Ectodermal cell (in vitro differentiated cells): ENCODE results near the gene NEU1.
"Not testable (repeated sequence)": the region's sequence is repeated elsewhere in the genome, so short reads cannot be mapped to it uniquely, and the experiment has no call there.

Experiments used
- H3K27ac ChIP-seq: 2 replicates; pipeline ENCODE4 v1.7.0; 2013; ENCODE audit warnings: mild to moderate bottlenecking, low read depth, low read length; ENCODE audit not compliant: insufficient read depth, poor library complexity, severe bottlenecking
- H3K27me3 ChIP-seq: 2 replicates; pipeline ENCODE4 v1.7.0; 2013; ENCODE audit warnings: mild to moderate bottlenecking, low read length; ENCODE audit not compliant: insufficient read depth, control insufficient read depth, poor library complexity, severe bottlenecking
- H3K36me3 ChIP-seq: one replicate; pipeline ENCODE4 v1.7.0; 2013; ENCODE audit warnings: low read length; ENCODE audit not compliant: control insufficient read depth, insufficient read depth
- H3K4me1 ChIP-seq: one replicate; pipeline ENCODE4 v1.7.0; 2013; ENCODE audit warnings: low read length; ENCODE audit not compliant: control insufficient read depth, insufficient read depth
- H3K4me3 ChIP-seq: 2 replicates; pipeline ENCODE4 v1.7.0; 2013; ENCODE audit warnings: low read depth, low read length, control low read depth; ENCODE audit not compliant: insufficient read depth
- H3K9me3 ChIP-seq: 2 replicates; pipeline ENCODE4 v1.7.0; 2013; ENCODE audit warnings: mild to moderate bottlenecking, low read length, moderate library complexity; ENCODE audit not compliant: control insufficient read depth
- WGBS, 2 experiments: methylation state at CpG; one replicate each; pipeline ENCODE4 v1.1.7; 2013; ENCODE audit warnings: missing lambda C conversion rate in 2 of 2; 5-methylcytosine and 5-hydroxymethylcytosine counted together

NEU1 gene

GRCh38 chr6:31817929-31818511 is 44.6 kb downstream of the NEU1 start:
- not testable (repeated sequence) for H3K27ac ChIP-seq

GRCh38 chr6:31817133-31817928 is 45.3 kb downstream of the NEU1 start:
- not testable (repeated sequence) for H3K9me3 ChIP-seq, H3K36me3 ChIP-seq, H3K27ac ChIP-seq, H3K4me1 ChIP-seq, H3K4me3 ChIP-seq, H3K27me3 ChIP-seq
- WGBS, 2 experiments: 91 to 94% methylated on average over 14 to 15 of the region's 37 CpGs

More at GRCh38 chr6:31817929-31818511, 44.6 kb downstream of the NEU1 start:
- 91 to 97% methylated on average over 7 to 8 of the region's 8 CpGs for WGBS, 2 experiments
- H3K4me3 ChIP-seq, H3K4me1 ChIP-seq, H3K36me3 ChIP-seq, H3K9me3 ChIP-seq, H3K27me3 ChIP-seq: not testable (repeated sequence)

- 1 to 3% methylated on average over 54 of the region's 56 CpGs for WGBS, 2 experiments
Observed at GRCh38 chr6:31815025-31815838, 47.4 kb downstream of the NEU1 start, which contains the start of the genes HSPA1A and HSPA1L. Gene HSPA1A, plus strand, starts transcription at chr6:31815543. Its CDS starts 214 bp downstream, at chr6:31815757. Gene HSPA1L, minus strand, starts transcription at chr6:31815283. Its CDS starts 3,311 bp downstream, at chr6:31811972.

GRCh38 chr6:31814677-31815024 is 48.0 kb downstream of the NEU1 start:
- Histone ChIP-seq H3K4me3 (peak overlapping the region; percentile 59), H3K4me1 (peaks cover 4% of the 10 kb centered on the region), H3K9me3 (no peaks in the 10 kb centered on the region), H3K36me3 (no peaks in the 10 kb centered on the region), H3K27ac (peak overlapping the region; percentile 95), H3K27me3 (no peaks in the 10 kb centered on the region)
- WGBS, 2 experiments: 0 to 1% methylated on average over 13 of the region's 13 CpGs

More at GRCh38 chr6:31815025-31815838, 47.4 kb downstream of the NEU1 start, which contains the start of the genes HSPA1A and HSPA1L:
- H3K9me3 ChIP-seq: no peaks in the 10 kb centered on the region
- H3K4me3 ChIP-seq: peak within 1 kb of the TSS; percentile 59
- no peaks in the 10 kb centered on the region for H3K36me3 ChIP-seq
- H3K27me3 ChIP-seq: no peaks in the 10 kb centered on the region
- H3K27ac ChIP-seq: peak within 1 kb of the TSS; percentile 95
- peaks cover 4% of the 10 kb centered on the region for H3K4me1 ChIP-seq

GRCh38 chr6:31813465-31813849 is 49.2 kb downstream of the NEU1 start:
- Histone ChIP-seq H3K4me3 (no peak overlapping the region), H3K9me3 (no peaks in the 10 kb centered on the region), H3K27ac (no peak overlapping the region), H3K4me1 (peaks cover 4% of the 10 kb centered on the region), H3K27me3 (no peaks in the 10 kb centered on the region), H3K36me3 (no peaks in the 10 kb centered on the region)
- 95 to 97% methylated on average over 7 of the region's 7 CpGs for WGBS, 2 experiments

GRCh38 chr6:31811645-31812044 is 51.0 kb downstream of the NEU1 start:
- Histone ChIP-seq H3K9me3 (no peaks in the 10 kb centered on the region), H3K27ac (no peak overlapping the region), H3K36me3 (no peaks in the 10 kb centered on the region), H3K4me3 (no peak overlapping the region), H3K27me3 (no peaks in the 10 kb centered on the region), H3K4me1 (peaks cover 4% of the 10 kb centered on the region)
- 95 to 96% methylated on average over 12 of the region's 12 CpGs for WGBS, 2 experiments

GRCh38 chr6:31808599-31808998 is 54.0 kb downstream of the NEU1 start:
- H3K4me3 ChIP-seq, H3K27me3 ChIP-seq, H3K36me3 ChIP-seq, H3K9me3 ChIP-seq, H3K4me1 ChIP-seq, H3K27ac ChIP-seq: not testable (repeated sequence)
- 90 to 91% methylated on average over 10 of the region's 10 CpGs for WGBS, 2 experiments
